ENCODE measurements around the gene MEAK7. TPM values are rescaled to one million over a fixed set of nuclear protein-coding genes. Genes with fewer than 3 reads are reported as not detected.

Gene MEAK7
- total RNA-seq, 1 experiment from 2014 or later, result 21.5 TPM

DNA sequence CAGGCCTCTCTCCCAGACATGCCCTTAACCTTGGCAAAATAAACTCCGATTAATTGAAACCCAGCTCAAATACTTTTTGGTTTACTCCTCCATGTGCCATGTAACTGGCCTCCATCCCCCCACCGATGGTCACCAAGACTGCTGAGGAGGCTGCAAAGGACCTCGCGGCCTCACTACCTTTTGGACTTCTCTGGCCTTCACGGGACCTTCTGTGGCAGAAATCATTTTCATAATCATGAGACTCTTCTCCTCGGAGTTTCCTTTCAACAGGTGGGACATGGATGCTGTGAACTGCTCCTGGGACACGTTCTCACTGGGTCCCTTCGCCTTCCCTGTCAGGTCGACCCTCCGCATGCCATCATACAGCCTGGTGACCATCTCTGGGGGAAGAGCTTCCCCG lies 9.0 kb downstream of the MEAK7 start:
- Histone ChIP-seq H2BK20ac (ENCODE audit: low read depth, low read length, poor library complexity, severe bottlenecking) (no peak overlapping the region), H3K79me1 (ENCODE audit: insufficient read depth, low read depth, low read length, poor library complexity, severe bottlenecking) (no peaks in the 10 kb centered on the region), H3K23me2 (ENCODE audit: insufficient read length, low read depth, low read length, poor library complexity, severe bottlenecking) (no peaks in the 10 kb centered on the region), H2AK5ac (ENCODE audit: insufficient read length, low read length) (no peak overlapping the region), H4K5ac (ENCODE audit: insufficient read length, low read depth, low read length) (no peak overlapping the region), H3K4me2 (ENCODE audit: insufficient read depth, insufficient read length, low read length) (no peak overlapping the region), H2BK15ac (ENCODE audit: low read depth, low read length) (no peak overlapping the region), H3K9me3 (ENCODE audit: control insufficient read depth, low read depth, low read length) (peaks cover 12% of the 10 kb centered on the region), H4K20me1 (ENCODE audit: control insufficient read depth, insufficient read depth, insufficient read length) (no peaks in the 10 kb centered on the region), H3K27me3 (ENCODE audit: insufficient read depth, low read length) (no peaks in the 10 kb centered on the region), H2BK12ac (ENCODE audit: insufficient read length, low read depth, low read length) (no peak overlapping the region), H3K27ac (ENCODE audit: insufficient read length, low read depth, low read length) (no peak overlapping the region), H3K79me2 (ENCODE audit: insufficient read depth, low read length) (no peaks in the 10 kb centered on the region), H3K9ac (ENCODE audit: extremely low read depth, insufficient read length, low read length) (no peak overlapping the region), H3K4ac (ENCODE audit: low read depth, low read length) (no peak overlapping the region), H2BK120ac (ENCODE audit: low read depth, low read length, poor library complexity, severe bottlenecking) (no peak overlapping the region), H4K8ac (replicated peaks; ENCODE audit: insufficient read length, low read depth, low read length) (no peak overlapping the region), H4K91ac (ENCODE audit: insufficient read length, low read depth, low read length) (no peak overlapping the region), H2BK5ac (ENCODE audit: insufficient read length, low read length) (no peak overlapping the region), H3K56ac (ENCODE audit: insufficient read length, low read depth, low read length) (no peak overlapping the region), H2AFZ (ENCODE audit: low read length) (no peak overlapping the region), H3K18ac (ENCODE audit: insufficient read length, low read depth, low read length) (no peak overlapping the region), H3K23ac (ENCODE audit: insufficient read length, low read depth, low read length) (no peak overlapping the region), H3K14ac (ENCODE audit: insufficient read depth, low read length) (no peak overlapping the region), H3T11ph (ENCODE audit: low read length) (no peak overlapping the region), H3K4me1 (ENCODE audit: insufficient read depth, low read length) (no peaks in the 10 kb centered on the region)
- H3K27ac Mint-ChIP-seq, result no peak overlapping the region; a peak in 1 of 7 replicates
- H3K4me3 Mint-ChIP-seq, result no peak overlapping the region
- H3K36me3 Mint-ChIP-seq (ENCODE audit: insufficient read depth in 1 of 3, low read depth in 3 of 3), result peaks cover 41 to 81% (median 73%) of the 10 kb centered on the region in 3 experiments
- peaks cover 0 to 3% of the 10 kb centered on the region in 2 experiments; a peak in 1 of 4 replicates for H3K4me1 Mint-ChIP-seq
- TF ChIP-seq, protein P1, sequence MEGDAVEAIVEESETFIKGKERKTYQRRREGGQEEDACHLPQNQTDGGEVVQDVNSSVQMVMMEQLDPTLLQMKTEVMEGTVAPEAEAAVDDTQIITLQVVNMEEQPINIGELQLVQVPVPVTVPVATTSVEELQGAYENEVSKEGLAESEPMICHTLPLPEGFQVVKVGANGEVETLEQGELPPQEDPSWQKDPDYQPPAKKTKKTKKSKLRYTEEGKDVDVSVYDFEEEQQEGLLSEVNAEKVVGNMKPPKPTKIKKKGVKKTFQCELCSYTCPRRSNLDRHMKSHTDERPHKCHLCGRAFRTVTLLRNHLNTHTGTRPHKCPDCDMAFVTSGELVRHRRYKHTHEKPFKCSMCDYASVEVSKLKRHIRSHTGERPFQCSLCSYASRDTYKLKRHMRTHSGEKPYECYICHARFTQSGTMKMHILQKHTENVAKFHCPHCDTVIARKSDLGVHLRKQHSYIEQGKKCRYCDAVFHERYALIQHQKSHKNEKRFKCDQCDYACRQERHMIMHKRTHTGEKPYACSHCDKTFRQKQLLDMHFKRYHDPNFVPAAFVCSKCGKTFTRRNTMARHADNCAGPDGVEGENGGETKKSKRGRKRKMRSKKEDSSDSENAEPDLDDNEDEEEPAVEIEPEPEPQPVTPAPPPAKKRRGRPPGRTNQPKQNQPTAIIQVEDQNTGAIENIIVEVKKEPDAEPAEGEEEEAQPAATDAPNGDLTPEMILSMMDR (conservative IDR thresholded peaks at IDR 0.05), result no peak
- peaks cover 16 to 27% of the 10 kb centered on the region in 2 experiments for H3K9me3 Mint-ChIP-seq
- DNase-seq, result peak; percentile 5
- H3K27me3 Mint-ChIP-seq (ENCODE audit: low read depth), result no peaks in the 10 kb centered on the region
- no CpG with 5 or more reads among the region's 11 CpGs for WGBS (ENCODE audit: extremely low coverage, insufficient read length, low lambda C conversion rate)
